Measurements from ENCODE around the gene DDX1. TPM values are rescaled to one million over a fixed set of nuclear protein-coding genes. Genes with fewer than 3 reads are reported as not detected.

The DDX1 gene
- total RNA-seq, 1 experiment from 2014 or later, result 163 TPM

GRCh38 chr2:15640784-15641183, 49.1 kb downstream of the DDX1 start:
- ChIA-PET POLR2A (no interaction called here), CTCF (no interaction called here)
- no peak overlapping the region for H3K27ac Mint-ChIP-seq (ENCODE audit: unreplicated experiment)

GRCh38 chr2:15641530-15641982, 49.9 kb downstream of the DDX1 start:
- Histone ChIP-seq H3K4me3 (ENCODE audit: low read depth, low read length) (no peak overlapping the region), H3K36me3 (ENCODE audit: control insufficient read depth, insufficient read depth, low read length) (no peaks in the 10 kb centered on the region; the same call in 1 of the 2 replicates), H3K27me3 (replicated peaks; ENCODE audit: control insufficient read depth, insufficient read depth, low read length) (no peaks in the 10 kb centered on the region), H3K4me1 (peaks cover 33% of the 10 kb centered on the region; the same call in 1 of the 2 replicates), H3K9me3 (peaks cover 4% of the 10 kb centered on the region; the same call in 1 of the 2 replicates)
- intact Hi-C loops (cut with micrococcal nuclease; ENCODE audit: unreplicated experiment), result loop anchor here (1.0 kb wide), 2 partner anchors 125 to 141 kb away; no protein-coding TSS in a partner anchor
- POLR2A ChIA-PET, result no interaction called here
- H3K9me3 Mint-ChIP-seq (ENCODE audit: unreplicated experiment), result peaks cover 17% of the 10 kb centered on the region
- peaks cover 36% of the 10 kb centered on the region for H3K36me3 Mint-ChIP-seq (ENCODE audit: insufficient read depth, unreplicated experiment)
- DNase-seq, result no peak
- BruUV-seq (replicated peaks), result no TSS peak
- no peak for TF ChIP-seq CTCF (IDR thresholded peaks at IDR 0.05; ENCODE audit: insufficient read depth in 1 of 2, low read depth in 1 of 2, low read length in 1 of 2, severe bottlenecking in 1 of 2, unreplicated experiment in 1 of 2)
- H3K27me3 Mint-ChIP-seq (ENCODE audit: insufficient read depth, unreplicated experiment), result no peaks in the 10 kb centered on the region
- H3K4me3 Mint-ChIP-seq (ENCODE audit: unreplicated experiment), result no peak overlapping the region
- CTCF ChIA-PET, result interaction anchor here (1.0 to 1.3 kb wide), 2 partner anchors 27 to 298 kb away, joined by 3 read pairs; no protein-coding TSS in a partner anchor
- H3K27ac Mint-ChIP-seq (ENCODE audit: unreplicated experiment), result no peak overlapping the region
- H3K4me1 Mint-ChIP-seq (ENCODE audit: low read depth, unreplicated experiment), result peaks cover 17% of the 10 kb centered on the region

More at GRCh38 chr2:15640784-15641183, 49.1 kb downstream of the DDX1 start:
- Mint-ChIP-seq H3K9me3 (ENCODE audit: unreplicated experiment) (peaks cover 17% of the 10 kb centered on the region), H3K4me3 (ENCODE audit: unreplicated experiment) (no peak overlapping the region), H3K36me3 (ENCODE audit: insufficient read depth, unreplicated experiment) (peaks cover 36% of the 10 kb centered on the region), H3K4me1 (ENCODE audit: low read depth, unreplicated experiment) (peaks cover 17% of the 10 kb centered on the region), H3K27me3 (ENCODE audit: insufficient read depth, unreplicated experiment) (no peaks in the 10 kb centered on the region)
- H3K4me1 ChIP-seq, result peaks cover 41% of the 10 kb centered on the region
- no peak for DNase-seq
- no peaks in the 10 kb centered on the region; the same call in 1 of the 2 replicates for H3K36me3 ChIP-seq (ENCODE audit: control insufficient read depth, insufficient read depth, low read length)
- H3K4me3 ChIP-seq (ENCODE audit: low read depth, low read length), result no peak overlapping the region
- intact Hi-C loops (cut with micrococcal nuclease; ENCODE audit: unreplicated experiment), result loop anchor here (1.0 kb wide), 2 partner anchors 126 to 142 kb away; no protein-coding TSS in a partner anchor
- peaks cover 4% of the 10 kb centered on the region; the same call in 1 of the 2 replicates for H3K9me3 ChIP-seq
- H3K27me3 ChIP-seq (replicated peaks; ENCODE audit: control insufficient read depth, insufficient read depth, low read length), result no peaks in the 10 kb centered on the region
- no peak for TF ChIP-seq CTCF (IDR thresholded peaks at IDR 0.05; ENCODE audit: insufficient read depth in 1 of 2, low read depth in 1 of 2, low read length in 1 of 2, severe bottlenecking in 1 of 2, unreplicated experiment in 1 of 2)
- BruUV-seq (replicated peaks), result no TSS peak

GRCh38 chr2:15642011-15642814, 50.5 kb downstream of the DDX1 start:
- CTCF ChIA-PET, result interaction anchor here (1.0 to 1.3 kb wide), 3 partner anchors 27 to 298 kb away, joined by 3 read pairs; no protein-coding TSS in a partner anchor
- H3K36me3 ChIP-seq (ENCODE audit: control insufficient read depth, insufficient read depth, low read length), result no peaks in the 10 kb centered on the region; the same call in 1 of the 2 replicates
- H3K4me1 ChIP-seq, result peaks cover 27% of the 10 kb centered on the region; the same call in 1 of the 2 replicates
- H3K4me3 ChIP-seq (ENCODE audit: low read depth, low read length), result no peak overlapping the region
- POLR2A ChIA-PET, result interaction anchor here (0.6 kb wide), 1 partner anchor 354 kb away, joined by 3 read pairs; no protein-coding TSS in a partner anchor
- H3K9me3 Mint-ChIP-seq (ENCODE audit: unreplicated experiment), result peaks cover 17% of the 10 kb centered on the region
- peaks cover 36% of the 10 kb centered on the region for H3K36me3 Mint-ChIP-seq (ENCODE audit: insufficient read depth, unreplicated experiment)
- peak overlapping the region; percentile 30 for H3K27ac Mint-ChIP-seq (ENCODE audit: unreplicated experiment)
- no peak for DNase-seq
- no TSS peak for BruUV-seq (replicated peaks)
- peaks cover 15% of the 10 kb centered on the region for H3K4me1 Mint-ChIP-seq (ENCODE audit: low read depth, unreplicated experiment)
- TF ChIP-seq CTCF (IDR thresholded peaks at IDR 0.05; ENCODE audit: insufficient read depth in 1 of 2, low read depth in 1 of 2, low read length in 1 of 2, severe bottlenecking in 1 of 2, unreplicated experiment in 1 of 2), result no peak
- H3K9me3 ChIP-seq, result peaks cover 4% of the 10 kb centered on the region; the same call in 1 of the 2 replicates
- H3K27me3 ChIP-seq (replicated peaks; ENCODE audit: control insufficient read depth, insufficient read depth, low read length), result no peaks in the 10 kb centered on the region
- H3K27me3 Mint-ChIP-seq (ENCODE audit: insufficient read depth, unreplicated experiment), result no peaks in the 10 kb centered on the region
- intact Hi-C loops (cut with micrococcal nuclease; ENCODE audit: unreplicated experiment), result no loop called here
- H3K4me3 Mint-ChIP-seq (ENCODE audit: unreplicated experiment), result no peak overlapping the region

Data from Caco-2 (cell line).